GM18861 (cell line): ENCODE data around the gene AP2A1.

ENCODE experiments used
- ATAC-seq: cut with Tn5 transposase; IDR thresholded peaks from one replicate; pipeline ENCODE4 v1.9.1; 2021; ENCODE audit not compliant: unreplicated experiment

The AP2A1 gene

DNA sequence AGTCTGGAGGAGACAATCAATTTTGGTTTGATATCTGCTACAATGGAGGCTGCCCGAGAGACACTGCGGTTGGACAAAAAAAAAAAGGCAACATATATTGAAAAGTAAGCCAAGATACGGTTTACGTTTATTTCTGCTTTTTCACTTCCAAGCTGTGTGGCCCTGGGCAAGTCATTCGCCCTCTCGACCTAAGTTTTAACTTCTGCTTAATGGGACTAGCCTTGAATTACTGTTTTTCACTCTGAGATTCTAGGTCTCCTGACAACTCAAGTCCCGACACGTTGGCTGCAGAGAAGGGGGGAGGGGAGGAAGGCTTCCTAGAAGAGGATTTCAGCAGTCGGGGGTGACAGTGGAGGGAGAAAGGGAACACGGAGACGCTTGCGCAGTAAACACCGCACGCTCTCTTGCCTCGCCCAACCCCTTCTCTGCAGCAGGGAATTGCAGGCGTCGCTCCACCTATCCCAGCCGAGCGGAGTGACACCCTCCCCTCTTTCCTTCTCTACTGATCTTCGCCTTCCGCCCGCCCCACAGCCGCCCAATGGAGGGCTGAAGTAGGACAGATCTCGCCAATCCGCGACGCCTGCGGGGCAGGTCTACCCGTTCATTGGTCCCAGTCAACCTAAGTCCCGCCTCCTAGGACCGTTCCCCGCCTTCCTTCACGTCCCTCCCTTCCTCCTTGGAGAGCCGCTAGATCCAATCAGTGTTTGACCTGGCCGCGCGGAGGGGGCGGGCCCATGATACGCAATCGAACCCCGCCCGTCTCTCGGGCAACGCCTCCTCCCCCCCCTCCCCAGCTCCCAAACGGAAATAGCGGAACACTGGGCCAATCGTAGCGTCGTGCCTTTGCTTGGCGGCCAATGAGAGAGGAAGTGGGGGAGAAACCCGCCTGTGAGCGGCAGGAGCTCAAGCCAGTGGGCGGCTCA is 533 bp upstream of the AP2A1 start:
- peak; percentile 85 for ATAC-seq

DNA sequence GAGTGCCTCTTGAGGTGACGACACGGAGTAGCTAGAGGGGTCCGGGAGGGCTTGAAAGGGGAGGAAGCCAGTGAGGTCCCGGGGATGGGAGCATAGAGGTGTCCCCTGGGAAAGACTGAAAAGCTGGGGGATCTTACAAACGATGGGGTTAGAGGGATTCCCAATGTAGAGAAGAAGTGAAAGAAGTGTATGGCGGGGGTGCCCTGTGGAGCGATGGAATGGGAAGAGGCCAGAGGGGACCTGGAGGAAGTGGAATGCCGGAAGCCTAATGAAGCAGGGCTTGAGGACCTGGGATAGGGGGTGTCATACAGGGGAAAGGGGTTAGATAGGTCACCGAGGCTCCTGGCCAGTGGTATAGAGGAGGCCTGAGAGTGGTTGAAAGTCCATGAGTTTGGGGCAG is 580 bp downstream of the AP2A1 start:
- ATAC-seq: no peak

DNA sequence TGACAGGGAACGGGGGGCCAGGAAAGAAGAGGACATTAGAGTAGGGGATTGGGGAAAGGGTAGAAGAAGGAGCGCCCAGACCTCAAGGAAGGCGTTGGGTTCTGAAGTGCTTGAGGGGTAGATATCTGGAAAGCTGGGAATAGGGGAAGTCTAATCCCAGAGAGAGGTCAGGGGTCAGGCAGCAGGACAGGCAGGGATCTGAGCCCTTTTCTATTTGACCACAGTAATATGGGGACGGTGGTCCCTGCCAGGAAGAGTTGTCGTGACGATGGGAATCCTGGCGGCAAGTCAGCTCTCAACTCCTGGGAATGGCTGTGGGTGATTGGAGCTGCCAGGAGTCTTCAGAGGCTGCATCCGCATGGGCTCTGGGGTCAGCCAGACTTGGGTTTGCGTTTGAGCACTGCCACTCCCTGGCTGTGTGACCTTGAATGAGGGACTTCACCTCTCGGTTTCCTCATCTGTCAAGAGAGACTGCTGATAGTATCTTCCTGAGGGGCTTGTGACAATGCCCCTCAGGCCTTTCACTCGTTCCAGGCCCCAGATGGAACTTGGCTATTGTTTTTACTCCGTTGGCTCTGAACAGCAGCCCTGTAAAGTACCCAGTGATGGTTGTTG is 1.3 kb downstream of the AP2A1 start:
- ATAC-seq: no peak

DNA sequence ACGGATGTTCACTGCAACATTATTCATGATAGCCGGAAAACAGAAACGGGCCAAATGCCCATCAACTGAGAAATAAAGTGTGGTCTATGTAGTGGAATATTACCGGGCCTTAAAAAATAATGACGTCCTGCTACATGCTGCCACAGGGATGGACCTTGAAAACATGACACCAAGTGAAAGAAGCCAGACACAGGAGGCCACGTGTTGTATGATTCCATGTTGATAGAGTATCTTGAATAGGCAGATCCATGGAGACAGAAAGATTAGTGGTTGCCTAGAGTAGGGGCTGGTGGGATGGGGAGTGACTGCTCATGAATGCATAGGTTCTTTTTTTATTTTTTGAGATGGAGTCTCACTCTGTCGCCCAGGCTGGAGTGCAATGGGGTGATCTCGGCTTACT is 3.7 kb downstream of the AP2A1 start:
- ATAC-seq: no peak

DNA sequence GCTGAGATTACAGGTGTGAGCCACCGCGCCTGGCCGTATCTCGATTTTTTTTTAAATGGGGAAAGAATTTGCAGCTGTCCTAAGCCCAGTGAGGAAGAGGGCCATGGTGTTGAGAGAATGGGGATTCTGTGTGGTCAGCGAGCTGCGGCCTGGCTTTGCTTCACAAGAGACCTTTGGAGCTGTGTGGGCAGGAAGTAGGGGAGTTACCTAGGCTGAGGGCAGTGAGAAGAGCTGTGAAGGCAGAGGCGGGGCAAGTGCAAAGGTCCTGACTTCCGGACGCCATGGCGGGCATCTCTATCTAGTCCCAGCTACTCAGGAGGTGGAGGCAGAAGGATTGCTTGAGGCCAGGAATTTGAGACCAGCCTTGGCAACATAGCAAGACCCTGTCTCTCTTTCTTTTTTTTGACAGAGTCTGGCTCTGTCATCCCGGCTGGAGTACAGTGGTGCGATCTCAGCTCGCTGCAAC is 4.9 kb downstream of the AP2A1 start:
- ATAC-seq: no peak

DNA sequence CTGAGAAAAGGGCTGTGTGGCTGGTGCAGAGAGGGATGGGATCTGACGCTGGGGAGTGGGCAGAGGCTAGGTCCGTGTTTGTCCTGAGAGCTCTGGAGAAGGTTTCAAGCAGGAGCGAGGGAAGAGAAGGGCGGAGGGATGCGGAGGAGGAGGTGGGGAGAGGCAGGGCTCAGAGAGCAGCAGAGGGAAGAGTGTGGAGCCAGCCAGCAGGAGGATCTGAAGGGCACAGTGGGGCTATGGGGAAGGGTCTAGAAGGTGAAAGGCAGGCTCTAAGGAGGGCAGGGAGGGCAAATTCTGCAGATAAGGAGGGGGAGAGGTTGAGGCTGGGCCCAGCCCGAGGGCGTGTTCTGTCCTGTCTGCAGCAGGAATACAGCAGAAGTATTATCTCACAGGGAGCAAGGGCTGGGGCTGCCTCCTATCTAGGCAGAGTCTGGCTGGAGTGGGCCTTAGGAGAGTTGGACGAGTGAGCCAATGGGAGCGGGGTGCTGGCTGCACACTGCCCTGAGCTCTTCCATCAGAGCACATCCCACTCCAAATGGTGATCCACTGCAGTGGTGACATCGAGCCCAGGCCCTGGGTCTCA is 6.1 kb downstream of the AP2A1 start:
- no peak for ATAC-seq

DNA sequence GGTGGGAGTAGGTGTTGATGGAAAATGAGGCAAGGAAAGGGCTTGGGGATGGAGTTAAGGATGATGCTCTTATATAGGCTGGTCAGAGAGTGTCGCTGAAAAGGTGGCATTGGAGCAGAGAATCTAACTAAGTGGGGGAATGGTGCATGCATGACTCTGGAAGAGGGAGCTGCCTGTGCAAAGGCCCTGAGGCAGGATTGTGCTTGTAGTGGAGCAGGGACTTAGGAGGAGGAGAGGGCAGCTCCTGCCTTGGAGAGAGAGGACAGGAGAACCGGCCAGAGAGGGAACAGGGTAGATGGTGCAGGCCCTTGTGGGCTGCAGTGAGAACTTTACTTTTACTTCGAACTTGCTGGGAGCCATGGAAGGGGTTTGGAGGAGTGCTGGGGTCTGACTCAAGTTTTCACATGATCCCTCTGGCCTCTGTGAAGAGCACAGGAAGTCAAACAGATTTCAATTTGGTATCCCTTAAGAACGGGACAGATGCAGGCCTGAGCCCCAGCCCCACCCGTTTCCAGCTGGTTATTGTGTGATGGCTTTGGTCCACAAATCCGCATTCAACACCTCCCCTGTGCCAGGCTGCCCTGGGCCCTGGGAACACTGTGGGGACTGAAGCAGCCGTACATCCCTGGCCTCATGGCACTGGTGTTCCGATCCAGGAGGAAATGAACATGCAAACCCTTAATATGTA is 7.0 kb downstream of the AP2A1 start:
- no peak for ATAC-seq

DNA sequence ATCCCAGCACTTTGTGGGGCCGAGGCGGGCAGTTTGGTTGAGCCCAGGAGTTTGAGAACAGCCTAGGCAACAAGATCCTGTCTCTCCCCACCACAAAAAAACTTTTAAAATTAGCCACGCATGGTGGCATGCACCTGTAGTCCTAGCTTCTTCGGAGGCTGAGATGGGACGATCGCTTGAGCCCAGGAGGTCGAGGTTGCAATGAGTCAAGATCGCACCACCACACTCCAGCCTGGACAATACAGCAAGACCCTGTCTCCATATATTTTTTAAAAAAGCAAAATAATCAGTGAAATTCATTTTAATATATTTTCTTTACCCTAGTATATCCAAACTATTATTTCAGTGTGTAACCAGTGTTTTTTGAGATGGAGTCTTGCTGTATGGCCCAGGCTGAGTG is 8.2 kb downstream of the AP2A1 start:
- ATAC-seq: no peak

DNA sequence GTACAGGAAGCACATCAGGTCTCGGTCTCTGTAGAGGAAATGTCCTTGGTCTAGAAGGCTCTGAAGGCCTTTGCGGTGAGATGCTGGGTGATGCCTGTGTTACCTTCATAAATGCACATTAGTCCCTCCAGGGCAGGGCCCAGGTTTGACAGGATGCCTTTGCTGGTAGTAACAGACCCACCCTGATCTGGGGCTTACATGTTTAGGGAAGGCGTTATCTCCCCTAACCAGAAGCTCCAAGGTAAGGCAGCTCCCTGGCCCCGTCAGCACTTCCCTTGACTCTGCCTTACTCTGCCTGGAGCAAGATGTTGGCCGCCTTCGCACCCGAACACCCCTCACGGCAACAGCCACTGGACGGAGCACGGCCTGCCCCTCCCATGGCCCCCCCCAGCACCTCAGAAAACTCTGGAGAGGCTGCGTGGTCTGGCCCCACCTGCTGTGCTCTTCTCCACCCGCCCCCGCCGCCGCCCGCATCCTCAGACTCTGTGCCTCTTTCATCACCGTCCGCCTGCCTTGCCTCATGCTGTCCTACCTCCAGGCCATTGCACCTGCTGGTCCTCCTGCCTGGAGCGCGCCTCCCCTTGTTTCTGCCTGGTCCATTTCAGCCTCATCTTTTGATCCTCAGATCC is 9.1 kb downstream of the AP2A1 start:
- no peak for ATAC-seq

DNA sequence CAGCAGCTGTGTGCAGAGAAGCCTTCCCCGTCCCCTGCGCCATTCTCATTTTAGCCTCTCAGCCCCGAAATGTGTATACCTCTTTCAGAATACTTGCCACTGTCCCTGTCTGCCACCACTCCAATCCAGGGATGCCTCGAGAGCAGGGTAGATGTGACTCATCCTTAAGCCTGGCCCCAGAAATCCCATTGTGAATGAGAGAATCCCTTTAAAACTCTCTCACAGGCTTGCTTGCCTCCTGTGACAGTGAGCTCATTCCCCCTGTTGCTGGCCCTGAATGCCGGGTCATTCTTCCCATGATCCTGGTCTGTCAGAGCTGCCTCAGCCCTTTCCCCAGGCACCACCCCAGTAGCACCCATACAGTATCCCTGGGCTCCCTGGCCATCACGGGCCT is 9.6 kb downstream of the AP2A1 start:
- ATAC-seq: no peak

DNA sequence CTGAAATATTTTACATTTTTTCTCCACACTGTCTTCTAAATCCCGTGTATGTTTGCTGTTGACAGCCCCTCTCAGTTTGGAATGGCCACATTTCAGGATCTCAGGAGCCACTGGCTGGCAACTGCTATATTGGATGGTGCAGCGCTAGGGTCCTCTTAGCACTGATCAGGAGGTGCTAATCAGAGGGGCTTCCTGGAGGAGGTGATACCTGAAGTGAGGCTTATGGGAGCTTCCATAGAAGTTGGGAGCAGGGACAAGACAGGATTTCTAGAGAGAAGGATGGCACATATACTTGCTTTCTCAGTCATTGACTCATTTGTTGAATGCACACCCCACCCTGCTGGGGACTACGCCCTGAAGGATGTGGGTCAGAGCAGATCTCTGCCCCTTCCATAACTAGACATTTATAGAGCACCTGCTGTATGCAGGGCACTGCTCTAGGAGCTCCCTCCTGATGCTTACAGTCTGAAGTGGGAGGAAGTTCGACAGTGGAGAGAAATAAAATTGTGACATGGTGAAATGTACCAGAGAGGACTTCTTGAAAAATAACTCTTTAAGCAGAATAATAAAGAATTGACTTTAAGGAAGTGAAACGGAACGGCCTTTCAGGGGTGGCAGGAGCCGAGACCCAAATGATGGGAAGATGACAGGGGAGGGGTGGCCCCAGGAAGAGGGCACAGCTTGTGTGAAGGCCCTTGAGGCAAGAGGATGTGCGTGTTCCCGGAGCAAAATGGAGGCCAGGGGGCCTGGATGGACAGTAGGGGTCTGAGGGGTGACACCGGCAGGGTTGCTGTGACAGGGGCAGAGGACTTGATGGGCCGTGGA is 13.1 kb downstream of the AP2A1 start:
- ATAC-seq: no peak

DNA sequence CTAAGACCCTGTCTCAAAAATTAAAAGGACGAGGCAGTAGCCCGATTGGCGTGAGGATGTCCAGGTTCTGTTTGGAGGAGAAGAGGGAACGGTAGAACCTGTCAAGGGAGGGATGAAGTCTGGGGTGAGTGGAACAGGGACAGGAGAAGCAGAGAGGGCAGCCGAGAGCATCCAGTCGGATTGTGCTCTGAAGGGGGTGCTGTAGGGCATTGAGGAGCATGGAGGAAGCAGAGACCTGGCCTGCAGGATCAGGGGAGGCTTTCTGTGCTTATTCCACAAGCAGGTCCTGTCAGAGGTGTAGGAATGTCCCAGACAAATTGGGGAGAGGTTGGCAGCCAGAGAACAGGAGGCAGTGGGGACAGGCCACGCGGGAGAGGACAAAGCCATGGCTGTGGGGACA is 14.1 kb downstream of the AP2A1 start:
- no peak for ATAC-seq

DNA sequence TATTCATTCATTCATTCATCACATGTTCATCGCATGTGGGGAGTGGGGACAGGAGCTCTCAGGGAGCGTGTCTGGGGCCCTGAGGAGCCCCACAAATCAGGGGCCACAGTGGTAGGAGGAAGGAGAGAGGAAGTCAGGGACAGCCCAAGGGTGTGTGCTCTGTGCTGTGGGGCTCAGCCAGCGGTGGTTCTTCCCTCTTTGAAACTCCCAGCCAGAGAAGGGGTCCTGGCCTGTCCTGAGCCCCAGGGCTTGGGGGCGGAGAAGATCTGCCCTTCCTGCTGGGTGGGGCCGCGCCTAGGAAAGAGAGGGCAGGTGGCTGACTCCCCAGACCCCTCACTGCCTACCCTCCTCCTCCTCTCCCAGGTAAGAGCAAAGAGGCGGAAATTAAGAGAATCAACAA is 14.6 kb downstream of the AP2A1 start:
- no peak for ATAC-seq

DNA sequence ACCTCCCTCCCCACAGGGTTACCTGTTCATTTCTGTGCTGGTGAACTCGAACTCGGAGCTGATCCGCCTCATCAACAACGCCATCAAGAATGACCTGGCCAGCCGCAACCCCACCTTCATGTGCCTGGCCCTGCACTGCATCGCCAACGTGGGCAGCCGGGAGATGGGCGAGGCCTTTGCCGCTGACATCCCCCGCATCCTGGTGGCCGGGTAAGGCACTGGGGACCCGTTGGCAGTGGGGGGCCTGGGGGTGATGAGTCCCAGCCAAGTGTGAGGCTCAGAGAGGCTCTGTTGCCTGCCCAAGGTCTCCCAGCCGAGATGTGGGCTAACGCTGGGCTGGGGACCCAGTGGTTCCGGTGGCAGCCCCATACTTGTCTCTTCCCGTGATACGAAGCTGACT is 15.7 kb downstream of the AP2A1 start:
- no peak for ATAC-seq

DNA sequence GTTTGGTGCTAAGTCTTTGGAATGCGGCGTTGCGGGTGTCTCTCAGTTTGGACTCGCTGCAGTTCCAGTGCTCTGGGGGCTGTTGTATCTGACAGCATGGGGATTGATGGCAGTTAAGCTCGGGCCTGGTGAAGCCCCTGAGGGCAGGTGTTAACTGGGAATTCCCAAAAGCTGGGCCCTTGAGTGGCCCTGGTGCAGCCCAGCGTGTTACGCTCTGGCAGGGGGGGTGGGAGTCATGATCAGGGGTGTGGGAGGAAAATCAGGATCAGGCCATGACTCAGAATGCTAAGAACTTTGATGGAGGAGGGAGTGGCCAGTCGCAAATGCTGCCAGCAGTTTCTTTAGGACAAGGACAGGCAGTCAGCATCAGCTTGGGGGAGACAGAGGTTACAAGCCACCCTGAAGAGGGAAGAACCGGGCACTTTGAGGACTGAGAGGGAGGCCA is 19.6 kb downstream of the AP2A1 start:
- no peak for ATAC-seq

DNA sequence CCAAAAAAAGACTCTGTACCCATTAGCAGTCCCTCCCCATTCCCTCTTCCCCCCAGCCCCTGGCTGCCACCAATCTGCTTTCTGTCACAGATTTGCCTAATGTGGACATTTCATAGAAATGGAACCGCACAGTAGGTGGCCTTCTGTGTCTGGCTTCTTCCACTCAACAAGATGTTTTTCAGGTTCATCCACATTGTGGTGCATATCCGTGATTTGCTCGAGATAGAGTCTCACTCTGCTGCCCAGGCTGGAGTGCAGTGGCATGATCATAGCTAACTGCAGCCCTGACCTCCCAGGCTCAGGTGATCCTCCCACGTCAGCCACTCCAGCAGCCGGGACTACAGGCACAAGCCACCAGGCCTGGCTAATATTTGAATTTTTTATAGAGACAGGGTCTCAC is 20.9 kb downstream of the AP2A1 start:
- ATAC-seq: no peak

DNA sequence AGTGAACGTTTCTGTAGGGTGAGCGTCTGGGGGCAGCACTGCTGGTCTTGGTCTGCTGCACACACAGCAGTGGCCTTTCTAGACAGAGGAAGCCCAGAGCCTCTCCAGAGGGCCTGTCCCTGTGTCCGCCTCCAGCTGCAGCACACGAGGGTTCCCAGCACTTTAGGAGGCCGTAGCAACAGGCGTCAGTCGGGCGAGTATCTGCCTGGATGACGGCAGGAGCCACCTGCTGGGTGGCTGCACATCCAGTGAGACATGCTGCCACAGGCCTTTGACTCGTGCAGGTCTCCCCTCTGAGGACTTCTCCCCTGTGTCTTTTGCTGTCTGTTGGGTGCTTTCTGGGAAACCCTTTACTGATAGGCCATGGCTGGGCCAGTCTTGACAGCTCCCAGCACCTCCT is 22.1 kb downstream of the AP2A1 start:
- no peak for ATAC-seq

DNA sequence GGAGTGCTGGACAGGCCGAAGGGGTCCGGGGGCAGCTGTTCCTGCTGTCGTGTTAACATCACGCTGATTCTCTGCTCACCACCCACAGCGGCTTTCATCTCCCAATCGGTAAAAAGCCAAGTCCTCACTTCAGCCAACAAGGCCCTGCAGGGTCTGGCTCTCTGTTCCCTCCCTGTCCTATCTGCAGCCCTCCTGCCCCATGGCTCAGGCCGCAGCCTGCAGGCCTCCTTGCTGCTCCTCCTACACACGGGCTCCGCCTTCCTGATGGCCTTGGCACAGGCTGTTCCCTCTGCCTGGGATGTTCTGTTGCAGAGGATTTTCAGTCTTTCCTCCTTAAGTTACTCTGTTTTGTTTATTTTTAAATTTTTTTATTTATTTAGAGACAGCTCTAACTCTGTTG is 24.1 kb downstream of the AP2A1 start:
- no peak for ATAC-seq

DNA sequence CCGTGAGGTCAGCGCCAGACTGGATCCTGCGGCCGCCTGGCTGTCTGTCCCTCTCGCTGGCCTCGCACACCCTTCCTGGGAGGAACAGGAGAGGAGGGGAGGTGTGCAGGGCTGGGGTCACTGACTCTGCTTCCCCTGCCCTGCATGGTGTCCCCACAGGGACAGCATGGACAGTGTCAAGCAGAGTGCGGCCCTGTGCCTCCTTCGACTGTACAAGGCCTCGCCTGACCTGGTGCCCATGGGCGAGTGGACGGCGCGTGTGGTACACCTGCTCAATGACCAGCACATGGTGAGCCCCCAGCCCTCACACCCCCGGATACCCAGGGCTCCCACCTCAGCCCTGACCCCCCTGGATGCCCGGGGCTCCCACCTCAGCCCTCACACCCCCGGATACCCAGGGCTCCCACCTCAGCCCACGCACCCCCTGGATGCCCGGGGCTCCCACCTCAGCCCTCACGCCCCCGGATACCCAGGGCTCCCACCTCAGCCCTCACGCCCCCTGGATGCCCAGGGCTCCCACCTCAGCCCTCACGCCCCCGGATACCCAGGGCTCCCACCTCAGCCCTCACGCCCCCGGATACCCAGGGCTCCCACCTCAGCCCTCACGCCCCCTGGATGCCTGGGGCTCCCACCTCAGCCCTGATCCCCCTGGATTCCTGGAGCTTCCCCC is 25.1 kb downstream of the AP2A1 start:
- no peak for ATAC-seq
